HG02870 (cell line): ENCODE results near the gene RNF186.
"Not testable (repeated sequence)": the region's sequence is repeated elsewhere in the genome, so short reads cannot be mapped to it uniquely, and the experiment has no call there.

Experiments used
- ATAC-seq: cut with Tn5 transposase; IDR thresholded peaks from one replicate; pipeline ENCODE4 v1.9.1; 2021; ENCODE audit warnings: mild to moderate bottlenecking, moderate library complexity; ENCODE audit not compliant: unreplicated experiment

RNF186 gene

DNA sequence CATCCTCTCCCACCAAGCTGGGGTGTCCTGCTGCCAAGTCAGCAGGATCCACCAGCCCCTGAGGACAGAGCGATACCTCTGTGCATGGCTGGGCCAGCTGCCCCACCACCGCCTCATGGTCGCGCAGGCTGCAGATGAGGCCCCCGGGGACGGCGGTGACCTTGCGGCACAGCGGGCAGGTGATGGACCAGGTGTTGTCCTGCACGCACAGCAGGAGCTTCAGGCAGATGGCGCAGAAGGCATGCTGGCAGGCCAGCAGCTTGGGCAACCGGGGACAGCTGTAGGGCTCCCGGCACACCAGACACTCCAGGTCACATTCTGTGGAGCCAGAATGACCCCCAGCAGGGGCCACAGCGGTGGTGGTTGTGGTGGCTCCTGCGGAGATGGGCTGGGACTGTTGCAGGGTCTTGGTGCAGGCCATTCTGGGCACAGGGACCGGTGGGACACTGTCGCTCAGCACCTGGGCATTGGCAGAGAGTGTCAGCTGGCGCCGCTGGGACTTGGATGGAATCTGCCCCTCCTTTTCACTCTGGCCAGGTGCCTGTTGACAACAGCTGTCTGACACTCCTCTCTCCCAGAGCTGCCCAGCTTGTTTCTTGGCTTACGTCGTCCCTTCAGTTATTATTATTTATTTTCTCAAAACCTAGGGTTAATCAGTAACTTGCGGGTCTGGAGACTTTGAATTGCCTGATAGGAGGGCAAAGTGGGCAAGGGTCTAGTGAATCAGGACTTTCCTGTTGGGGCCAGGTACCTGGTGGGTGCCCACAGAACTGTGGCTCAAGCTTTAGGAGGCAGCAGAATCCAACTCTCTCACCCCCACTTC, at the start of gene RNF186:
Gene RNF186 (minus strand): TSS at position 603 of the 823 bp plus-strand sequence. CDS start 182 bp downstream, at position 421.
- ATAC-seq = no peak

- no peak for ATAC-seq
These were observed 49.6 kb upstream of the RNF186 start for GRCh38 chr1:19864570-19865160.

GRCh38 chr1:19862944-19863343, 47.9 kb upstream of the RNF186 start:
- ATAC-seq = no peak

- no peak for ATAC-seq
These were observed 46.9 kb upstream of the RNF186 start for GRCh38 chr1:19861842-19862530.

GRCh38 chr1:19861034-19861433, 46.0 kb upstream of the RNF186 start:
- ATAC-seq = no peak

- no peak for ATAC-seq
These were observed 45.3 kb upstream of the RNF186 start for GRCh38 chr1:19860418-19860817.

- no peak for ATAC-seq
These were observed 44.8 kb upstream of the RNF186 start for GRCh38 chr1:19859876-19860275.

- no peak for ATAC-seq
These were observed 43.8 kb upstream of the RNF186 start for GRCh38 chr1:19858893-19859292.

- ATAC-seq = no peak
These were observed 39.8 kb upstream of the RNF186 start for GRCh38 chr1:19854866-19855265.

DNA sequence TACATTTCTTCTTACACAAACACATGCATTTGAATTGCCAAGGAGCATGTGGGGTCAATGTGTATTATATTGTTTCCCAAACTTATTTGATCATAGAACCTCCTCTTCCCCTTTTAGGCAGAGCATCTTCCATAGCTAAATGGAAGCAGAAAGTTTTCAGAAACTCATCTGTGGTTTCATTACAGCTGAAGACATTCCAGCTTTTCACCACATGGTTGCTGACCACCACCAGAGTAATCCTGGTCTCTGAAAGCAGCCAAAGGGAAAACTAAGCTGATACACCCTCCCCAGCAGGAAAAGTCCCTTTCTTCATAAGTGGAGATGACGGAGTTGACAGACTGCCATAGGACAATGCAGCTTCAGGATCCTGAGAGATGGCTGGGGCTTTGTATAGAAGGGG, 37.0 kb upstream of the RNF186 start:
- ATAC-seq = no peak

DNA sequence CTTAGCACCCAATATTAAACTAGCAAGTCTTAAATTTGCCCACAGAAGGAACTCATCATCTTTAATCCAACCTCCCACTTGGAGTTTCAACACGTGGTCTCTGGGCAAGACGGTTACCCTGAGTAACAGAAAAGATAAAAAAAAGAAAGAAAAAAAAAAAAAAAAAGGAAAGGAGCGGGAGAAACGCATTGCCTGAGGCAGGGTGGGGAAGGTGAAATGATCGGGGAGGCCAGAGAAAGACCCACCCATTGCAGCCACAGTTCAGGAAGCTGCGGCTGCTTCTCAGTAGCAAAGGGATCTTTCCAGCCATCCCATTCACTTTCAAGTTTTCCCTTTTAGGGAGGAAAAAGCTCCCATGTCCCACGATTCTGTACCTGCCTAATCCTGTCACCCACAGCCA, 35.1 kb upstream of the RNF186 start:
- ATAC-seq = no peak

- ATAC-seq = not testable (repeated sequence)
These were observed 34.2 kb upstream of the RNF186 start for GRCh38 chr1:19849307-19849706.

- not testable (repeated sequence) for ATAC-seq
These were observed 32.3 kb upstream of the RNF186 start for GRCh38 chr1:19847334-19847733.

GRCh38 chr1:19846338-19846737, 31.3 kb upstream of the RNF186 start:
- no peak for ATAC-seq

DNA sequence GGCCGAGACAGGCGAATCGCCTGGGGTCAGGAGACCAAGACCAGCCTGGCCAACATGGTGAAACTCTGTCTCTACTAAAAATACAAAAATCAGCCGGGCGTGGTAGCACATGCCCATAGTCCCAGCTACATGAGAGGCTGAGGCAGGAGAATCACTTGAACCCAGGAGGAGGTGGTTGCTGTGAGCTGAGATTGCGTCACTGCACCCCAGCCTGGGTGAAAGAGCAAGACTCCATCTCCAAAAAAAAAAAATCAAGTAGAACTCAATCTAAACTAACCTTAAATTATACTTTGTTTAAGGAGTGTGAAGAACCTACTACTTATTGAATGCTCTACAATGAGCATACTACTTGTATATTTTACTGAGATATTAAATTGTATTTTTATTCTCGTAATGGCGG, 30.5 kb upstream of the RNF186 start:
- ATAC-seq = no peak

GRCh38 chr1:19844731-19845495, 29.8 kb upstream of the RNF186 start:
- ATAC-seq = no peak

DNA sequence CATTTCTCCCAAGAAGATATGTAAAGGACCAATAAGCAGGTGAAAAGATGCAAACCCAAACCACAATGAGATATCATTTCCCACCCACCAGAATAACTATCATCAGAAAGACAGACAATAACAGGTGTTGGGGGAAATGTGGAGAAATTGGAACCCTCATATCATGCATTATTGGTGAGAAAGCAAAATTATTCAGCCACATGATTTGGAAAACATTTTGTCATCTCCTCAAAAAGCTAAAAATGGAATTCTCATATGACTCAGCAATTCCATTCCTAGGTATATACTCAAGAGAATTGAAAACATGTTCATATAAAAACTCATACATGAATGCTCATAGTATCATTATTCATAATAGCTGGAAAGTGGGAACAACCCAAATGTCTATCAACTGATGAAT, 25.1 kb upstream of the RNF186 start:
- ATAC-seq = no peak

DNA sequence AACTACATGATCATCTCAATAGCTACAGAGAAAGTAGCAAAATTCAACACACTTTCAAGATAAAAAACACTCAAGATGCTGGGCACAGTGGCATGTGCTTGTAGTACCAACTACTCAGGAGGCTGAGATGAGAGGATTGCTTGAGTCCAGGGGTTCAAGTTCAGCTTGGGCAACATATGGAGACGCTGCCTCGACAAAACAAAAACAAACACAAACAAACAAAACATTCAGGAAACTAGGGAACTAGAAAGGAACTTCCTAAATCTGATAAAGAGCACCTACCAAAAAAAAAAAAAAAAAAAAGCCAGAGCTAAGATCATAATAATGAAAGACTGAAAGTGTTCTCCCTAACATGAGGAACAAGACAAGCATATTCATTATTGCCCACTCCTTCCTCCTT, 22.8 kb upstream of the RNF186 start:
- no peak for ATAC-seq

- no peak for ATAC-seq
These were observed 20.5 kb upstream of the RNF186 start for GRCh38 chr1:19835578-19835977.

GRCh38 chr1:19831441-19831840, 16.4 kb upstream of the RNF186 start:
- ATAC-seq = no peak

- no peak for ATAC-seq
These were observed 13.5 kb upstream of the RNF186 start for GRCh38 chr1:19828546-19828945.
